Lower leg skin (tissue), 4 donors: ENCODE data around the gene LY6G5C. TPM values are rescaled to one million over a fixed set of nuclear protein-coding genes. Genes with fewer than 3 reads are reported as not detected.

Source experiments
- DNase-seq, 2 donors: peaks; one replicate each; pipeline ENCODE4 v3.0.0-alpha.2; 2019; ENCODE audit warnings: low spot score in 2 of 2
- H3K4me3 ChIP-seq: fragments of 200-600 bp; sonication (generic); 2 replicates; pipeline ENCODE4 v1.5.1; 2017; ENCODE audit warnings: mild to moderate bottlenecking, low read depth; ENCODE audit not compliant: poor library complexity, severe bottlenecking
- CTCF ChIP-seq, 3 donors: fragments of 450-650 bp; IDR thresholded peaks; one replicate each; pipeline ENCODE4 v1.5.1; 2016; ENCODE audit warnings: antibody characterized with exemption in 3 of 3, mild to moderate bottlenecking in 3 of 3, moderate library complexity in 2 of 3
- POLR2A ChIP-seq, 2 donors: fragments of 450-650 bp; IDR thresholded peaks; one replicate each; pipeline ENCODE4 v1.6.1; 2016 to 2017; ENCODE audit warnings: antibody characterized with exemption in 2 of 2, mild to moderate bottlenecking in 1 of 2, moderate library complexity in 1 of 2
- WGBS, 2 donors: methylation state at CpG; one replicate each; pipeline ENCODE4 v1.1.5; 2018; 5-methylcytosine and 5-hydroxymethylcytosine counted together
- intact Hi-C: fragments of 100-400 bp; cut with DNase I; formaldehyde crosslinking; loops from one replicate; pipeline ENCODE4 v1.15.0; 2023; ENCODE audit warnings: low total_unique reads
- total RNA-seq, 4 donors: library from RNA; depleted of rRNA; stranded (reverse); fragments of >200 nt; gene quantifications; one replicate each; pipeline ENCODE4 v1.1.0, GENCODE V29; 2016

The LY6G5C gene
- total RNA-seq, 4 donors from 2014 or later: 1.6 TPM; not detected in 3

DNA sequence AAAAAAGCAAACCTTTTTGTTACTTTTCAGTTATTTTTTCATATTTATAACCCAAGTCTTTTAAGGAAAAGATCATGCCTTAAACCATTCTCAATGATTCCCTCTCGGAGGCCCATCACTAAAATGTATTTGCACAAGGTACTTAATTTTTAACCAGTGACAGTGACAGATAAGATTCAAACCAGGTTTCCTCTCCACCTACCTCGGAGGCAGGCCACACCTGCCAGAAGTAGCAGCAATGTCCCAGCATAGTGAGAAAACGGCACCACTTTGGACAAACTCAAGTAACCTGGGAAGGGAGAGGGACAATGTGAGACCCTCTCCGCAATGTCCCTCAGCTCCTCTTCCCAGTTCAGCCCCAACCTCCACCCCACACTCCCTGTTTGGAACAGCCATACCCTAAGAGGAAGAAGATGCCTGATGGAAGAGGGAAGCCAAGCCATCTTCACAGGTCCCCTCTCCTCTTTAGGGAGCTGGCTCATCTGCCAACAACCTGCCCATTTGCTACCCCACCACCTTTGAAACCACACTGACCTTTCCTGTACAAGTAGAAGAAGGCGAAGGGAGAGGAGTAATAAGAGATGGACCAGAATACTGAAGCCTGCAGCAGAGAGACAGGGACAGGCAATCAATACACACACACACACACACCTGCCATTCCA, 20.0 kb upstream of the LY6G5C start:
- DNase-seq: no peak
- intact Hi-C loops: no loop called here
- no peak for TF ChIP-seq CTCF (IDR thresholded peaks at IDR 0.05)
- no peak for TF ChIP-seq POLR2A (IDR thresholded peaks at IDR 0.05)
- no peak overlapping the region for H3K4me3 ChIP-seq
- WGBS, 2 donors: 76 to 82% methylated on average over 5 of the region's 5 CpGs

DNA sequence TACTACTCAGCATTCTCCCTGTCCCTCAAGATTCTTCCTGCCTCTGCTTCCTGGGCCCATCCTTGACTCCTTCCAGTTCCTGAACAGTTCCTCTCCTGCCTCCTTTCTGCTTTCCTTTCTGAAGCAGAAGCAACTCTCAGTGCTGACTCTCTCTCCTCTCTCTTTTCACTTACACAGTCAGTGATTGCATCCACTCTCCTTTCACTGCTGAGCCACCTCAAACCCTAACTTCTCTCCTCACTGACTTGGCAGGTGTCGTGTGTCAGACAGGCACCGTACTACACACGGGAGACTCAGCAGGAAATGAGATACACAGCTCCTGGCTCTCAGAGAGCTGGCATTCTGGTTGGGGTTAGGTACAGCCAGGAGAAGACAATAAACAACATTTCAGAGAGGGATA, 16.7 kb upstream of the LY6G5C start:
- intact Hi-C loops: no loop called here
- TF ChIP-seq CTCF (IDR thresholded peaks at IDR 0.05) (no peak), POLR2A (IDR thresholded peaks at IDR 0.05) (no peak)
- no peak overlapping the region for H3K4me3 ChIP-seq
- WGBS, 2 donors: 30 to 31% methylated on average over 3 of the region's 3 CpGs
- DNase-seq: no peak

DNA sequence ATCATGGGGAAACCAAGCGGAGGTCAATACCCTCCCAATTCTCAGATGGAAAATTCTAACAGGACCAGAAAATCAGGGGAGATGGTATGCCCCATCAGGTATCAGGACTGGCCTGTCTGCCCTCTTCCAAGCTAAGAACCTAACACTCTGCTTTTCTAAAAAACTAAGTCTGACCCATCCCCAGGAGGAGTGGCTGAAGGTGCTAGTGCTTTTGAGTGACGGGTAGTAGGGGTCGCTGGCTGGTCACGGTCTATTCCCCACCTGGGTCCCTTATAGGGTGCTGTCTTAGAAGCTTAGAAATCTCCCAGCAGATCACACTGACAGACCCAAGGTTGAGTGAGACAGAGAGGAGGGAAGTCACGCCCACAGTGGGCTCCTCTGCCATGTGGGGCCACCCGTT, 12.7 kb upstream of the LY6G5C start:
- intact Hi-C loops: no loop called here
- TF ChIP-seq CTCF (IDR thresholded peaks at IDR 0.05): no peak
- no peak for TF ChIP-seq POLR2A (IDR thresholded peaks at IDR 0.05)
- DNase-seq: no peak
- H3K4me3 ChIP-seq: no peak overlapping the region
- 88 to 96% methylated on average over 6 of the region's 6 CpGs for WGBS, 2 donors

GRCh38 chr6:31692886-31693285, 12.0 kb upstream of the LY6G5C start:
- 90 to 92% methylated on average over 9 of the region's 9 CpGs for WGBS, 2 donors
- DNase-seq: no peak
- intact Hi-C loops: no loop called here

GRCh38 chr6:31692353-31692752, 11.5 kb upstream of the LY6G5C start:
- WGBS, 2 donors: 80 to 85% methylated on average over 4 of the region's 4 CpGs
- no peak overlapping the region for H3K4me3 ChIP-seq
- no peak for DNase-seq
- TF ChIP-seq POLR2A (IDR thresholded peaks at IDR 0.05) (no peak), CTCF (IDR thresholded peaks at IDR 0.05) (no peak)
- intact Hi-C loops: no loop called here

More at GRCh38 chr6:31692886-31693285, 12.0 kb upstream of the LY6G5C start:
- H3K4me3 ChIP-seq: no peak overlapping the region
- TF ChIP-seq CTCF (IDR thresholded peaks at IDR 0.05) (no peak), POLR2A (IDR thresholded peaks at IDR 0.05) (no peak)

DNA sequence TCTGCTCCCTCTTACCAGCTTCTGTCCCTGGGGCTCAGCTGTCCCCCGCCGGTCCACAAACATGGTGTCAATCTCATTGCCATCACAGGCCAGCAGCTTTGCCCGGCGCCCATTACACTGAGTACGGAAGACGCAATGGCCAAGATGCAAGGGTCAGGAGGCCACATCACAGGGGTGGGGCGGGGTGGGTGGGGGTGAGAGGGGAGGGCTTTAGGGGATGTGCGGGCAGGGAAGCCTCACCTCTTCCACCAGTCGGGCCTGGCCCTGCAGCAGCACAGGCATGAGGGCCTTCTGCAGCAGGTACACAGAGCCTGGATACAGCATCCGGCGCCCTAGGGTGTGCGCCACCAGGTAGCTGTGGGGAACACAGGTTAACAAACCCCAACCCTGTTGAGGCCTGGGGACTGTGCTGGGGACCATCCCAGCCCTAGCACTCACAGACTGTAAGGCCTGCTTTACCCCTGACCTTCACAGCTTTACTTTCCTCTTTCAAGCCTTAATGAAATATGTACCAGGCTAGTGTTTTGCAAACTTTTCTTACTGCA, 10.8 kb upstream of the LY6G5C start:
- 91 to 96% methylated on average over 11 to 12 of the region's 12 CpGs for WGBS, 2 donors
- TF ChIP-seq CTCF (IDR thresholded peaks at IDR 0.05): no peak
- TF ChIP-seq POLR2A (IDR thresholded peaks at IDR 0.05): no peak
- intact Hi-C loops: no loop called here
- no peak for DNase-seq
- H3K4me3 ChIP-seq: no peak overlapping the region
